HEK293 (cell line): ENCODE measurements around the gene HSCB.
A peak's percentile ranks its signal among the peaks of the same experiment; 100 is the strongest.

Experiments used
- YY2 ChIP-seq: fragments of 450-650 bp; formaldehyde crosslinking; IDR thresholded peaks from 2 replicates; pipeline ENCODE4 v1.5.1; 2016; ENCODE audit warnings: missing biosample characterization, missing genetic modification characterization
- ZNF274 ChIP-seq, 2 experiments: fragments of 200-500 bp in 1 of 2; fragments of 450-650 bp in 1 of 2; sonication (Bioruptor generic) in 1 of 2; formaldehyde crosslinking in 1 of 2; IDR thresholded peaks; 2 replicates each; pipeline versions ENCODE4 v1.5.1 to v1.6.1; 2014 to 2016; ENCODE audit warnings: borderline replicate concordance in 1 of 2, inconsistent platforms in 1 of 2, low read length in 1 of 2, missing biosample characterization in 1 of 2, missing genetic modification characterization in 1 of 2
- TF ChIP-seq, protein P1 (sequence below): fragments of 450-650 bp; formaldehyde crosslinking; IDR thresholded peaks from 2 replicates; pipeline ENCODE4 v1.5.1; 2016; ENCODE audit warnings: missing biosample characterization, missing genetic modification characterization

DNA sequence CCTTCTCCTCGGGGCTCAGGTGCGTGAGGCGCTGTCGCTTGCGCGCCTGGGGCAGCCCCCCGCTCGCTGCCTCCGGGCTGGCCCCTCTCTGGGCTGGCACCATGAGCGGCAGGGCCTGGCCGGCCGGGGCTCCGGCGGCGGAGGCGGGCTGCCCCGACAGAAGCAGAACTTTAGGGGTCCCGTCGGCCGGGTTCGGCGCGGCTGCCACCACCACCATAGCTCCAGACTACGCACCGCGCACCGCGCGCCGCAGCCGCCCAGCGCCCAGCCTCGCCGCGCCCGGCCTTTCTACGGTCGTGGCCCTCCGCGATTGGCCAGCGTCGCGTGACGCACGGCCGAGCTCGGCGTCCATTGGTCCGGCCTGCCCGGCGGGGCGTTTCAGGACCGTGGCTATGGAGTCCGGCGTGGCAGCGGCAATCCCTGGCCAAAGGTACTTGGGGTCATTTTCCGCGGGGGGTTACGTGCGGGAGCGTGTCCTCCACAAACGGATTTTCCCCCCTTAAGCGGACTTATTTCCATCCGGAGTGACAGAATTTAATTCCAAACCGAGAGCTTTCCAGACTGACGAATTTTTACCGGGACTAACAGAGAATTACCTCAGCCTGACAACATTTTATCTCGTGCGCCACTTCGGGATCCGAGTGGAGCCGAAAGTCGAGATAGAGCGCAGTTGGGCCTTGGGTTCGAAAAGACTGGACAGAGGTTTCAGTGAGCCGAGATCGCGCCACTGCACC is 58.6 kb downstream of the HSCB start, which contains the start of gene XBP1:
- TF ChIP-seq, protein P1, sequence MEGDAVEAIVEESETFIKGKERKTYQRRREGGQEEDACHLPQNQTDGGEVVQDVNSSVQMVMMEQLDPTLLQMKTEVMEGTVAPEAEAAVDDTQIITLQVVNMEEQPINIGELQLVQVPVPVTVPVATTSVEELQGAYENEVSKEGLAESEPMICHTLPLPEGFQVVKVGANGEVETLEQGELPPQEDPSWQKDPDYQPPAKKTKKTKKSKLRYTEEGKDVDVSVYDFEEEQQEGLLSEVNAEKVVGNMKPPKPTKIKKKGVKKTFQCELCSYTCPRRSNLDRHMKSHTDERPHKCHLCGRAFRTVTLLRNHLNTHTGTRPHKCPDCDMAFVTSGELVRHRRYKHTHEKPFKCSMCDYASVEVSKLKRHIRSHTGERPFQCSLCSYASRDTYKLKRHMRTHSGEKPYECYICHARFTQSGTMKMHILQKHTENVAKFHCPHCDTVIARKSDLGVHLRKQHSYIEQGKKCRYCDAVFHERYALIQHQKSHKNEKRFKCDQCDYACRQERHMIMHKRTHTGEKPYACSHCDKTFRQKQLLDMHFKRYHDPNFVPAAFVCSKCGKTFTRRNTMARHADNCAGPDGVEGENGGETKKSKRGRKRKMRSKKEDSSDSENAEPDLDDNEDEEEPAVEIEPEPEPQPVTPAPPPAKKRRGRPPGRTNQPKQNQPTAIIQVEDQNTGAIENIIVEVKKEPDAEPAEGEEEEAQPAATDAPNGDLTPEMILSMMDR (tag by site-specific recombination), result peak; percentile 4; the same call in 1 of the 2 replicates
- peak; percentile 73 for TF ChIP-seq YY2 (tag by site-specific recombination)
- TF ChIP-seq ZNF274 (IDR thresholded peaks at IDR 0.05; ENCODE audit: low read length), result no peak
- TF ChIP-seq ZNF274 (tag by site-specific recombination; IDR thresholded peaks at IDR 0.05; ENCODE audit: borderline replicate concordance), result no peak
